GM23338 (cell line): ENCODE data around the gene GCC1. TPM values are rescaled to one million over a fixed set of nuclear protein-coding genes. Genes with fewer than 3 reads are reported as not detected.

Experiments
- ATAC-seq: fragments of 200-7000 bp; cut with Tn5 transposase; 3 replicates; pipeline ENCODE4 v1.9.1; 2020
- DNase-seq: peaks from one replicate; pipeline ENCODE4 v3.0.0-alpha.2; 2015; ENCODE audit warnings: low spot score
- H2AFZ ChIP-seq: fragments of 200-600 bp; sonication (generic); 2 replicates; pipeline ENCODE4 v1.8.0; 2016; ENCODE audit warnings: antibody characterized with exemption, mild to moderate bottlenecking, moderate library complexity
- H3F3A ChIP-seq: fragments of 200-600 bp; sonication (generic); replicated peaks from 2 replicates; pipeline ENCODE4 v1.8.0; 2017; ENCODE audit warnings: antibody characterized with exemption, mixed run types, low read depth
- H3K27ac ChIP-seq: fragments of 200-600 bp; sonication (generic); 2 replicates; pipeline ENCODE4 v1.6.1; 2016; ENCODE audit warnings: low read depth
- H3K27me3 ChIP-seq: fragments of 200-600 bp; sonication (generic); 2 replicates; pipeline ENCODE4 v1.8.0; 2016; ENCODE audit warnings: mild to moderate bottlenecking, mixed run types, moderate library complexity; ENCODE audit not compliant: insufficient read depth
- H3K36me3 ChIP-seq: fragments of 200-600 bp; sonication (generic); 2 replicates; pipeline ENCODE4 v1.8.0; 2016; ENCODE audit warnings: mild to moderate bottlenecking; ENCODE audit not compliant: insufficient read depth
- H3K4me1 ChIP-seq: fragments of 200-600 bp; sonication (generic); 2 replicates; pipeline ENCODE4 v1.8.0; 2016; ENCODE audit warnings: mild to moderate bottlenecking, moderate library complexity; ENCODE audit not compliant: insufficient read depth
- H3K4me2 ChIP-seq: fragments of 200-600 bp; sonication (generic); 2 replicates; pipeline ENCODE4 v1.7.1; 2017; ENCODE audit warnings: mixed run types
- H3K4me3 ChIP-seq: fragments of 200-600 bp; sonication (generic); 2 replicates; pipeline ENCODE4 v1.6.1; 2016; ENCODE audit warnings: mixed run types
- H3K79me2 ChIP-seq: fragments of 200-600 bp; sonication (generic); replicated peaks from 2 replicates; pipeline ENCODE4 v1.8.0; 2017; ENCODE audit warnings: mild to moderate bottlenecking; ENCODE audit not compliant: insufficient read depth
- H3K9me2 ChIP-seq: fragments of 200-600 bp; sonication (generic); 2 replicates; pipeline ENCODE4 v1.8.0; 2017; ENCODE audit not compliant: insufficient read depth
- H4K20me1 ChIP-seq: fragments of 200-600 bp; sonication (generic); replicated peaks from 2 replicates; pipeline ENCODE4 v1.8.0; 2017; ENCODE audit warnings: mild to moderate bottlenecking; ENCODE audit not compliant: insufficient read depth
- H3K27ac Mint-ChIP-seq: 2 replicates; pipeline ENCODE4 v1.8.0; 2020; ENCODE audit warnings: inconsistent platforms, mild to moderate bottlenecking, moderate library complexity, mixed read lengths
- H3K27me3 Mint-ChIP-seq: 3 replicates; pipeline ENCODE4 v1.8.0; 2022; ENCODE audit warnings: low read depth, mild to moderate bottlenecking, moderate library complexity, mixed read lengths, inconsistent platforms; ENCODE audit not compliant: insufficient read depth, poor library complexity
- H3K36me3 Mint-ChIP-seq: 3 replicates; pipeline ENCODE4 v1.8.0; 2021; ENCODE audit warnings: low read depth, mild to moderate bottlenecking, inconsistent platforms, moderate library complexity, mixed read lengths
- H3K4me1 Mint-ChIP-seq: 3 replicates; pipeline ENCODE4 v1.8.0; 2020; ENCODE audit warnings: mild to moderate bottlenecking, inconsistent platforms, mixed read lengths
- H3K4me3 Mint-ChIP-seq: 3 replicates; pipeline ENCODE4 v1.8.0; 2021; ENCODE audit warnings: moderate library complexity, mild to moderate bottlenecking, inconsistent platforms, mixed read lengths
- H3K9me3 Mint-ChIP-seq: 3 replicates; pipeline ENCODE4 v1.8.0; 2020; ENCODE audit warnings: moderate library complexity, mild to moderate bottlenecking, inconsistent platforms, mixed read lengths
- NANOG ChIP-seq: IDR thresholded peaks from 2 replicates; pipeline ENCODE4 v1.6.1; 2016; ENCODE audit warnings: antibody characterized with exemption, borderline replicate concordance
- polyA plus RNA-seq: library from polyadenylated mRNA; unstranded; fragments of >200 nt; fragmentation: Nextera tagmentation; extraction: Ambion mirVana; gene quantifications from 2 replicates; pipeline ENCODE4 v1.2.1, GENCODE V29; 2016
- total RNA-seq: library from RNA; depleted of rRNA; stranded (reverse); fragments of >200 nt; shearing (Covaris generic); gene quantifications from 2 replicates; pipeline ENCODE4 v1.2.3, GENCODE V29; 2014
- TF ChIP-seq, protein P1 (sequence below): fragments of 250-450 bp; sonication (Bioruptor Pico); IDR thresholded peaks from 2 replicates; pipeline ENCODE4 v1.5.0; 2020; ENCODE audit warnings: mild to moderate bottlenecking, moderate library complexity
- TF ChIP-seq, protein P2 (sequence below), 2 experiments: fragments of 200-600 bp in 1 of 2; sonication (generic) in 1 of 2; conservative IDR thresholded peaks; 2 replicates each; pipeline versions ENCODE4 v1.5.1 to v1.6.1; 2016 to 2017; ENCODE audit warnings: antibody characterized with exemption in 2 of 2, low read depth in 2 of 2, mild to moderate bottlenecking in 2 of 2, moderate library complexity in 1 of 2
- TF ChIP-seq, protein P3 (sequence below): IDR thresholded peaks from one replicate; pipeline ENCODE4 v1.6.1; 2018; ENCODE audit warnings: antibody characterized with exemption; ENCODE audit not compliant: unreplicated experiment

Gene GCC1
- total and polyA plus RNA-seq, 2 experiments from 2014 or later: 3.2 to 17.6 TPM

DNA sequence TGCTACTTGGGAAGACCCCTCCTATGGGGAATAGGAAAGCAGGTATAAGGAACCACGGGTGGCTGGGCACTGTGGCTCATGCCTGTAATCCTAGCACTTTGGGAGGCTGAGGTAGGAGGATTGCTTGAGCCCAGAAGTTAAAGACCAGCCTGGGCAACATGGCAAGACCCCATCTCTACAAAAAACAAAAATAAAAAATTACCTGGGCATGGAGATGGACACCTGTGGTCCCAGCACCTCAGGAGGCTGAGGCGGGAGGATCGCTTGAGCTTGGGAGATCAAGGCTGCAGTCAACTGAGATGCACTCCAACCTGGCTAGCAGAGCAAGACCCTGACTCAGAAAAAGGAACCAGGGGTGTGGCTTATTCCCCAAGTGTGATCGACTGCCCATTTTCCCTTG is 7.2 kb upstream of the GCC1 start (continued):
- TF ChIP-seq, protein P1, sequence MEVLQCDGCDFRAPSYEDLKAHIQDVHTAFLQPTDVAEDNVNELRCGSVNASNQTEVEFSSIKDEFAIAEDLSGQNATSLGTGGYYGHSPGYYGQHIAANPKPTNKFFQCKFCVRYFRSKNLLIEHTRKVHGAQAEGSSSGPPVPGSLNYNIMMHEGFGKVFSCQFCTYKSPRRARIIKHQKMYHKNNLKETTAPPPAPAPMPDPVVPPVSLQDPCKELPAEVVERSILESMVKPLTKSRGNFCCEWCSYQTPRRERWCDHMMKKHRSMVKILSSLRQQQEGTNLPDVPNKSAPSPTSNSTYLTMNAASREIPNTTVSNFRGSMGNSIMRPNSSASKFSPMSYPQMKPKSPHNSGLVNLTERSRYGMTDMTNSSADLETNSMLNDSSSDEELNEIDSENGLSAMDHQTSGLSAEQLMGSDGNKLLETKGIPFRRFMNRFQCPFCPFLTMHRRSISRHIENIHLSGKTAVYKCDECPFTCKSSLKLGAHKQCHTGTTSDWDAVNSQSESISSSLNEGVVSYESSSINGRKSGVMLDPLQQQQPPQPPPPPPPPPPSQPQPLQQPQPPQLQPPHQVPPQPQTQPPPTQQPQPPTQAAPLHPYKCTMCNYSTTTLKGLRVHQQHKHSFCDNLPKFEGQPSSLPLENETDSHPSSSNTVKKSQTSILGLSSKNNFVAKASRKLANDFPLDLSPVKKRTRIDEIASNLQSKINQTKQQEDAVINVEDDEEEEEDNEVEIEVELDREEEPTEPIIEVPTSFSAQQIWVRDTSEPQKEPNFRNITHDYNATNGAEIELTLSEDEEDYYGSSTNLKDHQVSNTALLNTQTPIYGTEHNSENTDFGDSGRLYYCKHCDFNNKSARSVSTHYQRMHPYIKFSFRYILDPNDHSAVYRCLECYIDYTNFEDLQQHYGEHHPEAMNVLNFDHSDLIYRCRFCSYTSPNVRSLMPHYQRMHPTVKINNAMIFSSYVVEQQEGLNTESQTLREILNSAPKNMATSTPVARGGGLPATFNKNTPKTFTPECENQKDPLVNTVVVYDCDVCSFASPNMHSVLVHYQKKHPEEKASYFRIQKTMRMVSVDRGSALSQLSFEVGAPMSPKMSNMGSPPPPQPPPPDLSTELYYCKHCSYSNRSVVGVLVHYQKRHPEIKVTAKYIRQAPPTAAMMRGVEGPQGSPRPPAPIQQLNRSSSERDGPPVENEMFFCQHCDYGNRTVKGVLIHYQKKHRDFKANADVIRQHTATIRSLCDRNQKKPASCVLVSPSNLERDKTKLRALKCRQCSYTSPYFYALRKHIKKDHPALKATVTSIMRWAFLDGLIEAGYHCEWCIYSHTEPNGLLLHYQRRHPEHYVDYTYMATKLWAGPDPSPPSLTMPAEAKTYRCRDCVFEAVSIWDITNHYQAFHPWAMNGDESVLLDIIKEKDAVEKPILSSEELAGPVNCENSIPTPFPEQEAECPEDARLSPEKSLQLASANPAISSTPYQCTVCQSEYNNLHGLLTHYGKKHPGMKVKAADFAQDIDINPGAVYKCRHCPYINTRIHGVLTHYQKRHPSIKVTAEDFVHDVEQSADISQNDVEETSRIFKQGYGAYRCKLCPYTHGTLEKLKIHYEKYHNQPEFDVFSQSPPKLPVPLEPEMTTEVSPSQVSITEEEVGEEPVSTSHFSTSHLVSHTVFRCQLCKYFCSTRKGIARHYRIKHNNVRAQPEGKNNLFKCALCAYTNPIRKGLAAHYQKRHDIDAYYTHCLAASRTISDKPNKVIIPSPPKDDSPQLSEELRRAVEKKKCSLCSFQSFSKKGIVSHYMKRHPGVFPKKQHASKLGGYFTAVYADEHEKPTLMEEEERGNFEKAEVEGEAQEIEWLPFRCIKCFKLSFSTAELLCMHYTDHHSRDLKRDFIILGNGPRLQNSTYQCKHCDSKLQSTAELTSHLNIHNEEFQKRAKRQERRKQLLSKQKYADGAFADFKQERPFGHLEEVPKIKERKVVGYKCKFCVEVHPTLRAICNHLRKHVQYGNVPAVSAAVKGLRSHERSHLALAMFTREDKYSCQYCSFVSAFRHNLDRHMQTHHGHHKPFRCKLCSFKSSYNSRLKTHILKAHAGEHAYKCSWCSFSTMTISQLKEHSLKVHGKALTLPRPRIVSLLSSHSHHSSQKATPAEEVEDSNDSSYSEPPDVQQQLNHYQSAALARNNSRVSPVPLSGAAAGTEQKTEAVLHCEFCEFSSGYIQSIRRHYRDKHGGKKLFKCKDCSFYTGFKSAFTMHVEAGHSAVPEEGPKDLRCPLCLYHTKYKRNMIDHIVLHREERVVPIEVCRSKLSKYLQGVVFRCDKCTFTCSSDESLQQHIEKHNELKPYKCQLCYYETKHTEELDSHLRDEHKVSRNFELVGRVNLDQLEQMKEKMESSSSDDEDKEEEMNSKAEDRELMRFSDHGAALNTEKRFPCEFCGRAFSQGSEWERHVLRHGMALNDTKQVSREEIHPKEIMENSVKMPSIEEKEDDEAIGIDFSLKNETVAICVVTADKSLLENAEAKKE (CRISPR knock-in tag): no peak

DNA sequence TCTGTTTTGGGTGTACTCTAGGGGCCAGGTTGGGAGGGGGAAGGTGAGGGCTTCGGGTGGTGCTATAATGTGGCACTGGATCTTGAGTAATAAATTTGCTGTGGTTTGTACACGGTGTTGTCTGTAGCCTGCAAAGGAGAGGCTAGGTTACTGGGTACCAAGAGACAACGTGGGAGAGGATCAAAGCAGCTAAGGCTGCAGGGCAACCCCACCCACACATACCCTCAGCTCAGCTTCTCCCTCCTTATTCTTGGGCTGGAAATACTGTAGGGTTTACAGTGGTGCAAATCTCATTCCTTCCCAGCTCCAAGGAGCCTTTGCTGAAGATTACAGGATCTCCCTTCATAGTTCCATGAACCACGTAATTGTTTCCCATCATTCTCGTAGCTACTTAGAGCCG is 6.2 kb upstream of the GCC1 start:
- no peak overlapping the region for H3K4me3 Mint-ChIP-seq
- no peak overlapping the region for H3K27ac Mint-ChIP-seq
- peaks cover 26% of the 10 kb centered on the region for H3K36me3 Mint-ChIP-seq
- peaks cover 15% of the 10 kb centered on the region for H3K4me1 Mint-ChIP-seq
- Histone ChIP-seq H3K36me3 (peaks cover 10% of the 10 kb centered on the region), H3F3A (peaks cover 3% of the 10 kb centered on the region), H3K79me2 (peaks cover 12% of the 10 kb centered on the region), H3K27ac (no peak overlapping the region), H3K4me1 (peaks cover 14% of the 10 kb centered on the region), H3K4me2 (no peak overlapping the region), H3K27me3 (peaks cover 13% of the 10 kb centered on the region), H4K20me1 (peaks cover 12% of the 10 kb centered on the region), H3K9me2 (no peaks in the 10 kb centered on the region), H3K4me3 (no peak overlapping the region), H2AFZ (no peak overlapping the region)
- H3K9me3 Mint-ChIP-seq: no peaks in the 10 kb centered on the region; the same call in 2 of the 3 replicates
- DNase-seq (no peak), ATAC-seq (no peak)
- H3K27me3 Mint-ChIP-seq: peaks cover 24% of the 10 kb centered on the region
- TF ChIP-seq, protein P2, sequence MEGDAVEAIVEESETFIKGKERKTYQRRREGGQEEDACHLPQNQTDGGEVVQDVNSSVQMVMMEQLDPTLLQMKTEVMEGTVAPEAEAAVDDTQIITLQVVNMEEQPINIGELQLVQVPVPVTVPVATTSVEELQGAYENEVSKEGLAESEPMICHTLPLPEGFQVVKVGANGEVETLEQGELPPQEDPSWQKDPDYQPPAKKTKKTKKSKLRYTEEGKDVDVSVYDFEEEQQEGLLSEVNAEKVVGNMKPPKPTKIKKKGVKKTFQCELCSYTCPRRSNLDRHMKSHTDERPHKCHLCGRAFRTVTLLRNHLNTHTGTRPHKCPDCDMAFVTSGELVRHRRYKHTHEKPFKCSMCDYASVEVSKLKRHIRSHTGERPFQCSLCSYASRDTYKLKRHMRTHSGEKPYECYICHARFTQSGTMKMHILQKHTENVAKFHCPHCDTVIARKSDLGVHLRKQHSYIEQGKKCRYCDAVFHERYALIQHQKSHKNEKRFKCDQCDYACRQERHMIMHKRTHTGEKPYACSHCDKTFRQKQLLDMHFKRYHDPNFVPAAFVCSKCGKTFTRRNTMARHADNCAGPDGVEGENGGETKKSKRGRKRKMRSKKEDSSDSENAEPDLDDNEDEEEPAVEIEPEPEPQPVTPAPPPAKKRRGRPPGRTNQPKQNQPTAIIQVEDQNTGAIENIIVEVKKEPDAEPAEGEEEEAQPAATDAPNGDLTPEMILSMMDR (conservative IDR thresholded peaks at IDR 0.05; ENCODE audit: low read depth in 2 of 2): no peak
- no peak for TF ChIP-seq NANOG
- TF ChIP-seq, protein P3, sequence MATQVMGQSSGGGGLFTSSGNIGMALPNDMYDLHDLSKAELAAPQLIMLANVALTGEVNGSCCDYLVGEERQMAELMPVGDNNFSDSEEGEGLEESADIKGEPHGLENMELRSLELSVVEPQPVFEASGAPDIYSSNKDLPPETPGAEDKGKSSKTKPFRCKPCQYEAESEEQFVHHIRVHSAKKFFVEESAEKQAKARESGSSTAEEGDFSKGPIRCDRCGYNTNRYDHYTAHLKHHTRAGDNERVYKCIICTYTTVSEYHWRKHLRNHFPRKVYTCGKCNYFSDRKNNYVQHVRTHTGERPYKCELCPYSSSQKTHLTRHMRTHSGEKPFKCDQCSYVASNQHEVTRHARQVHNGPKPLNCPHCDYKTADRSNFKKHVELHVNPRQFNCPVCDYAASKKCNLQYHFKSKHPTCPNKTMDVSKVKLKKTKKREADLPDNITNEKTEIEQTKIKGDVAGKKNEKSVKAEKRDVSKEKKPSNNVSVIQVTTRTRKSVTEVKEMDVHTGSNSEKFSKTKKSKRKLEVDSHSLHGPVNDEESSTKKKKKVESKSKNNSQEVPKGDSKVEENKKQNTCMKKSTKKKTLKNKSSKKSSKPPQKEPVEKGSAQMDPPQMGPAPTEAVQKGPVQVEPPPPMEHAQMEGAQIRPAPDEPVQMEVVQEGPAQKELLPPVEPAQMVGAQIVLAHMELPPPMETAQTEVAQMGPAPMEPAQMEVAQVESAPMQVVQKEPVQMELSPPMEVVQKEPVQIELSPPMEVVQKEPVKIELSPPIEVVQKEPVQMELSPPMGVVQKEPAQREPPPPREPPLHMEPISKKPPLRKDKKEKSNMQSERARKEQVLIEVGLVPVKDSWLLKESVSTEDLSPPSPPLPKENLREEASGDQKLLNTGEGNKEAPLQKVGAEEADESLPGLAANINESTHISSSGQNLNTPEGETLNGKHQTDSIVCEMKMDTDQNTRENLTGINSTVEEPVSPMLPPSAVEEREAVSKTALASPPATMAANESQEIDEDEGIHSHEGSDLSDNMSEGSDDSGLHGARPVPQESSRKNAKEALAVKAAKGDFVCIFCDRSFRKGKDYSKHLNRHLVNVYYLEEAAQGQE: no peak
